GM12874 (cell line): ENCODE measurements around the gene NDST1.
A peak's percentile ranks its signal among the peaks of the same experiment; 100 is the strongest.

ENCODE experiments used
- CTCF ChIP-seq: IDR thresholded peaks from 2 replicates; pipeline ENCODE4 v1.5.1; 2011; ENCODE audit warnings: low read depth, mild to moderate bottlenecking, control low read depth, low read length, moderate library complexity; ENCODE audit not compliant: insufficient read depth

The NDST1 gene

GRCh38 chr5:150486402-150487198 is 21.3 kb upstream of the NDST1 start:
- 0 out of 2 replicates have a peak, but pooled peaks have one; percentile 2 for TF ChIP-seq CTCF

- TF ChIP-seq CTCF, result peak; percentile 34; the same call in 1 of the 2 replicates
Observed at GRCh38 chr5:150487199-150488061, 20.5 kb upstream of the NDST1 start.

- TF ChIP-seq CTCF, result no peak
Observed at GRCh38 chr5:150488519-150489359, 19.2 kb upstream of the NDST1 start.

- TF ChIP-seq CTCF, result no peak
Observed at GRCh38 chr5:150489360-150490295, 18.3 kb upstream of the NDST1 start.

- TF ChIP-seq CTCF, result no peak
Observed at GRCh38 chr5:150490296-150490669, 17.6 kb upstream of the NDST1 start.

GRCh38 chr5:150490754-150491153 is 17.2 kb upstream of the NDST1 start:
- no peak for TF ChIP-seq CTCF
